ENCODE data around the gene MAP2. TPM values are rescaled to one million over a fixed set of nuclear protein-coding genes. Genes with fewer than 3 reads are reported as not detected.

Gene MAP2
- total and polyA plus RNA-seq, 2 of the 13 experiments (the other 11 are each of a cell fraction or from before 2014, with no cell fraction given), result 0.08 TPM; not detected in 1

GRCh38 chr2:209653134-209653533, 229.3 kb downstream of the MAP2 start (continued):
- no peak for TF ChIP-seq KIAA2018 (CRISPR knock-in tag; IDR thresholded peaks at IDR 0.05; ENCODE audit: borderline replicate concordance)
- TF ChIP-seq, protein P1, sequence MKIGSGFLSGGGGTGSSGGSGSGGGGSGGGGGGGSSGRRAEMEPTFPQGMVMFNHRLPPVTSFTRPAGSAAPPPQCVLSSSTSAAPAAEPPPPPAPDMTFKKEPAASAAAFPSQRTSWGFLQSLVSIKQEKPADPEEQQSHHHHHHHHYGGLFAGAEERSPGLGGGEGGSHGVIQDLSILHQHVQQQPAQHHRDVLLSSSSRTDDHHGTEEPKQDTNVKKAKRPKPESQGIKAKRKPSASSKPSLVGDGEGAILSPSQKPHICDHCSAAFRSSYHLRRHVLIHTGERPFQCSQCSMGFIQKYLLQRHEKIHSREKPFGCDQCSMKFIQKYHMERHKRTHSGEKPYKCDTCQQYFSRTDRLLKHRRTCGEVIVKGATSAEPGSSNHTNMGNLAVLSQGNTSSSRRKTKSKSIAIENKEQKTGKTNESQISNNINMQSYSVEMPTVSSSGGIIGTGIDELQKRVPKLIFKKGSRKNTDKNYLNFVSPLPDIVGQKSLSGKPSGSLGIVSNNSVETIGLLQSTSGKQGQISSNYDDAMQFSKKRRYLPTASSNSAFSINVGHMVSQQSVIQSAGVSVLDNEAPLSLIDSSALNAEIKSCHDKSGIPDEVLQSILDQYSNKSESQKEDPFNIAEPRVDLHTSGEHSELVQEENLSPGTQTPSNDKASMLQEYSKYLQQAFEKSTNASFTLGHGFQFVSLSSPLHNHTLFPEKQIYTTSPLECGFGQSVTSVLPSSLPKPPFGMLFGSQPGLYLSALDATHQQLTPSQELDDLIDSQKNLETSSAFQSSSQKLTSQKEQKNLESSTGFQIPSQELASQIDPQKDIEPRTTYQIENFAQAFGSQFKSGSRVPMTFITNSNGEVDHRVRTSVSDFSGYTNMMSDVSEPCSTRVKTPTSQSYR (CRISPR knock-in tag; IDR thresholded peaks at IDR 0.05; ENCODE audit: borderline replicate concordance), result no peak

All from HepG2 (cell line).